ENCODE results near the gene GABRB2. TPM values are rescaled to one million over a fixed set of nuclear protein-coding genes. Genes with fewer than 3 reads are reported as not detected.
"Not testable (repeated sequence)": the region's sequence is repeated elsewhere in the genome, so short reads cannot be mapped to it uniquely, and the experiment has no call there.

GABRB2 gene
- total RNA-seq, 3 donors from 2014 or later (not counting 1 experiment from before 2014, with no cell fraction given) = not detected

GRCh38 chr5:161258438-161258837 lies 288.1 kb downstream of the GABRB2 start:
- intact Hi-C loops (cut with micrococcal nuclease) = no loop called here

DNA sequence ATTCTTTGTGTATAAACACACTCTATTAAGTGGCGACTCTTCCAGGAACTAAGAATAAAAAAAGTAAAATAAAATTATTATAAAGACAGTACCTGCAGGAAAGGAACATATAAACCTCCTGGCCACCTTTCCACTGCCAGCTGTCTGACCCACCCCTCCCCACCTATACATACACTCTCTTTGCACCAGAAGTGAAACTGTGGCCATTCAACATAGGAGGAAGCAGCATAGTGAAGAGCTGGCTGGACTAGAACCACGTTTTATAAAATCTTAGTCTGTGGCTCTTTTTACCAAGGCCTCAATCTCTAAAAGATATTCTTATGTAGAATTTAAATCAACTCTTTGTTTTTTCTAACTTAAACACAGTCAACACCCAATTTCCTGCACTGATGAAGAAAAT lies 289.6 kb downstream of the GABRB2 start:
- ATAC-seq = no peak
- H3K9me3 Mint-ChIP-seq = peaks cover 6 to 7% of the 10 kb centered on the region in 2 donors

More at GRCh38 chr5:161258438-161258837, 288.1 kb downstream of the GABRB2 start:
- TF ChIP-seq, protein P1, sequence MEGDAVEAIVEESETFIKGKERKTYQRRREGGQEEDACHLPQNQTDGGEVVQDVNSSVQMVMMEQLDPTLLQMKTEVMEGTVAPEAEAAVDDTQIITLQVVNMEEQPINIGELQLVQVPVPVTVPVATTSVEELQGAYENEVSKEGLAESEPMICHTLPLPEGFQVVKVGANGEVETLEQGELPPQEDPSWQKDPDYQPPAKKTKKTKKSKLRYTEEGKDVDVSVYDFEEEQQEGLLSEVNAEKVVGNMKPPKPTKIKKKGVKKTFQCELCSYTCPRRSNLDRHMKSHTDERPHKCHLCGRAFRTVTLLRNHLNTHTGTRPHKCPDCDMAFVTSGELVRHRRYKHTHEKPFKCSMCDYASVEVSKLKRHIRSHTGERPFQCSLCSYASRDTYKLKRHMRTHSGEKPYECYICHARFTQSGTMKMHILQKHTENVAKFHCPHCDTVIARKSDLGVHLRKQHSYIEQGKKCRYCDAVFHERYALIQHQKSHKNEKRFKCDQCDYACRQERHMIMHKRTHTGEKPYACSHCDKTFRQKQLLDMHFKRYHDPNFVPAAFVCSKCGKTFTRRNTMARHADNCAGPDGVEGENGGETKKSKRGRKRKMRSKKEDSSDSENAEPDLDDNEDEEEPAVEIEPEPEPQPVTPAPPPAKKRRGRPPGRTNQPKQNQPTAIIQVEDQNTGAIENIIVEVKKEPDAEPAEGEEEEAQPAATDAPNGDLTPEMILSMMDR (IDR thresholded peaks at IDR 0.05) = no peak
- Mint-ChIP-seq H3K36me3 (no peaks in the 10 kb centered on the region), H3K4me1 (no peaks in the 10 kb centered on the region), H3K4me3 (no peak overlapping the region), H3K27me3 (ENCODE audit: low read depth in 2 of 2) (no peaks in the 10 kb centered on the region), H3K9me3 (peaks cover 7 to 8% of the 10 kb centered on the region in 2 donors), H3K27ac (no peak overlapping the region)
- no peak overlapping the region for H3K27ac ChIP-seq (ENCODE audit: low read length)
- ATAC-seq = no peak
- H3K27me3 ChIP-seq (ENCODE audit: control insufficient read depth, insufficient read depth, low read length) = no peaks in the 10 kb centered on the region
- DNase-seq = no peak
- no peaks in the 10 kb centered on the region for H3K9me3 ChIP-seq (ENCODE audit: control insufficient read depth, insufficient read depth, low read length)
- H3K4me1 ChIP-seq (ENCODE audit: control insufficient read depth, insufficient read depth, low read length) = no peaks in the 10 kb centered on the region
- H3K4me3 ChIP-seq (ENCODE audit: low read length) = no peak overlapping the region
- no peaks in the 10 kb centered on the region for H3K36me3 ChIP-seq (ENCODE audit: control insufficient read depth, insufficient read depth, low read length)

DNA sequence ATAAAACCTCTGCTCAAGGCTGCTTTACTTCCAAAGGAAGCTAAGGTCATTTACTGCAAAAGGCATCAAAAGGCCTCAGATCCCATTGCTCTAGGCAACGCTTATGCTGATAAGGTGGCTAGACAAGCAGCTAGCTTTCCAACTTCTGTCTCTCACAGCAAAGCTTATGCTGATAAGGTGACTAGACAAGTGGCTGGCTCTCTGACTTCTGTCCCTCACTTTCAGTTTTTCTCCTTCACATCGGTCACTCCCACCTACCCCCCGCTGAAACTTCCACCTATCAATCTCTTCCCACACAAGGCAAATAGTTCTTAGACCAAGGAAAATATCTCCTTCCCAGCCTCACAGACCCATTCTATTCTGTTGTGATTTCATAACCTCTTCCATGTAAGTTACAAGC lies 293.6 kb downstream of the GABRB2 start:
- intact Hi-C loops (cut with micrococcal nuclease); H3K9me3 ChIP-seq (ENCODE audit: control insufficient read depth, insufficient read depth, low read length): not testable (repeated sequence)

More for the DNA sequence above, 289.6 kb downstream of the GABRB2 start:
- H3K36me3 ChIP-seq (ENCODE audit: control insufficient read depth, insufficient read depth, low read length) = no peaks in the 10 kb centered on the region
- H3K27me3 Mint-ChIP-seq (ENCODE audit: low read depth in 2 of 2) = no peaks in the 10 kb centered on the region
- H3K27ac Mint-ChIP-seq = no peak overlapping the region
- WGBS (ENCODE audit: insufficient coverage) = no CpG with 5 or more reads among the region's 2 CpGs
- intact Hi-C loops (cut with micrococcal nuclease) = no loop called here
- DNase-seq = no peak
- no peaks in the 10 kb centered on the region for H3K4me1 ChIP-seq (ENCODE audit: control insufficient read depth, insufficient read depth, low read length)
- H3K9me3 ChIP-seq (ENCODE audit: control insufficient read depth, insufficient read depth, low read length) = no peaks in the 10 kb centered on the region
- no peak overlapping the region for H3K4me3 ChIP-seq (ENCODE audit: low read length)
- no peaks in the 10 kb centered on the region for H3K27me3 ChIP-seq (ENCODE audit: control insufficient read depth, insufficient read depth, low read length)
- no peaks in the 10 kb centered on the region for H3K4me1 Mint-ChIP-seq
- TF ChIP-seq, protein P1 (IDR thresholded peaks at IDR 0.05) = no peak
- no peaks in the 10 kb centered on the region for H3K36me3 Mint-ChIP-seq
- H3K4me3 Mint-ChIP-seq = no peak overlapping the region
- no peak overlapping the region for H3K27ac ChIP-seq (ENCODE audit: low read length)

DNA sequence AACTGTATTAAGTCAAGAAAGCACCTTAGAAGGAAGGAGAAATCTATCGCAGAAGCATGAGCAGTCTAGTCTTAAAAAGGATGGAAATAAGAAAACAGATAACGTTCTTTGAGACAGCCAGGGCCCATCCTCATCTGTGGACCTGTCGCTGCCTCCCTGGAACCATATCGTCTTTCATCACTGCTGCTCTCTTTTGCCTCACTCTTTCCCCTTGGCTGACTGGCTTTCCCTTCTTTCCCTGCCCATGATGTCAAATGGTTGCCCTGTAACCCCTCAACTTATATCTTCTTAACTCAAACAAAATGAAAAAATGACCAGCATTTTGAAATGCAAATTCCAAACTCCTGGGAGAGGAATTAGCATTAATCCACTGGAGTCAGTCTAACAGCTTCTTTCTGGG lies 299.8 kb downstream of the GABRB2 start:
- Mint-ChIP-seq H3K27me3 (ENCODE audit: low read depth in 2 of 2) (no peaks in the 10 kb centered on the region), H3K9me3 (peaks cover 0 to 8% of the 10 kb centered on the region in 2 donors), H3K4me3 (no peak overlapping the region), H3K4me1 (no peaks in the 10 kb centered on the region), H3K36me3 (no peaks in the 10 kb centered on the region), H3K27ac (no peak overlapping the region)
- Histone ChIP-seq H3K4me3 (ENCODE audit: low read length) (no peak overlapping the region), H3K9me3 (ENCODE audit: control insufficient read depth, insufficient read depth, low read length) (no peaks in the 10 kb centered on the region), H3K36me3 (ENCODE audit: control insufficient read depth, insufficient read depth, low read length) (no peaks in the 10 kb centered on the region), H3K27ac (ENCODE audit: low read length) (no peak overlapping the region), H3K4me1 (ENCODE audit: control insufficient read depth, insufficient read depth, low read length) (no peaks in the 10 kb centered on the region), H3K27me3 (ENCODE audit: control insufficient read depth, insufficient read depth, low read length) (no peaks in the 10 kb centered on the region)
- WGBS (ENCODE audit: insufficient coverage) = 72% methylated on average over 4 of the region's 4 CpGs
- TF ChIP-seq, protein P1 (IDR thresholded peaks at IDR 0.05) = no peak
- ATAC-seq = no peak
- DNase-seq = no peak
- intact Hi-C loops (cut with micrococcal nuclease) = no loop called here

More for the DNA sequence above, 293.6 kb downstream of the GABRB2 start:
- not testable (repeated sequence) for H3K36me3 ChIP-seq (ENCODE audit: control insufficient read depth, insufficient read depth, low read length); H3K36me3 Mint-ChIP-seq; H3K27ac Mint-ChIP-seq; DNase-seq; H3K4me3 ChIP-seq (ENCODE audit: low read length); H3K4me3 Mint-ChIP-seq; H3K27ac ChIP-seq (ENCODE audit: low read length); H3K27me3 Mint-ChIP-seq (ENCODE audit: low read depth in 2 of 2); ATAC-seq; H3K4me1 ChIP-seq (ENCODE audit: control insufficient read depth, insufficient read depth, low read length); H3K4me1 Mint-ChIP-seq; H3K9me3 Mint-ChIP-seq; H3K27me3 ChIP-seq (ENCODE audit: control insufficient read depth, insufficient read depth, low read length)
- WGBS (ENCODE audit: insufficient coverage) = 89% methylated on average over 3 of the region's 3 CpGs

- H3K4me3 ChIP-seq (ENCODE audit: low read length); H3K36me3 Mint-ChIP-seq; H3K27ac Mint-ChIP-seq; intact Hi-C loops (cut with micrococcal nuclease); H3K27ac ChIP-seq (ENCODE audit: low read length); H3K9me3 ChIP-seq (ENCODE audit: control insufficient read depth, insufficient read depth, low read length); H3K4me1 ChIP-seq (ENCODE audit: control insufficient read depth, insufficient read depth, low read length); H3K27me3 ChIP-seq (ENCODE audit: control insufficient read depth, insufficient read depth, low read length); H3K4me1 Mint-ChIP-seq; H3K36me3 ChIP-seq (ENCODE audit: control insufficient read depth, insufficient read depth, low read length); ATAC-seq; DNase-seq; H3K4me3 Mint-ChIP-seq; H3K27me3 Mint-ChIP-seq (ENCODE audit: low read depth in 2 of 2): not testable (repeated sequence)
- H3K9me3 Mint-ChIP-seq = peaks cover 3 to 11% of the 10 kb centered on the region in 2 donors
- 16% methylated on average over 3 of the region's 5 CpGs for WGBS (ENCODE audit: insufficient coverage)
These were observed 300.7 kb downstream of the GABRB2 start for GRCh38 chr5:161245846-161246245.
